Inferior parietal cortex (tissue), 1 donor: ENCODE results near the gene SAA4.
A peak's percentile ranks its signal among the peaks of the same experiment; 100 is the strongest.
"Not testable (repeated sequence)": the region's sequence is repeated elsewhere in the genome, so short reads cannot be mapped to it uniquely, and the experiment has no call there.

Experiments
- DNase-seq: peaks from one replicate; pipeline ENCODE4 v3.0.0-alpha.2; 2016; ENCODE audit errors: extremely low spot score

SAA4 gene

GRCh38 chr11:18246379-18247190, 10.0 kb upstream of the SAA4 start:
- DNase-seq, result not testable (repeated sequence)

- no peak for DNase-seq
These were observed 8.8 kb upstream of the SAA4 start for GRCh38 chr11:18245396-18245795.

- peak; percentile 34 for DNase-seq
These were observed 7.3 kb upstream of the SAA4 start for GRCh38 chr11:18243783-18244362.

GRCh38 chr11:18239655-18240054, 3.1 kb upstream of the SAA4 start:
- DNase-seq, result no peak

- DNase-seq, result no peak
These were observed 938 bp downstream of the SAA4 start for GRCh38 chr11:18235394-18236334.

- DNase-seq, result no peak
These were observed 2.7 kb downstream of the SAA4 start for GRCh38 chr11:18233912-18234311.

GRCh38 chr11:18230859-18231258, 5.7 kb downstream of the SAA4 start:
- DNase-seq, result no peak

GRCh38 chr11:18229501-18229900, 7.1 kb downstream of the SAA4 start:
- no peak for DNase-seq

- DNase-seq, result no peak
These were observed 10.7 kb downstream of the SAA4 start for GRCh38 chr11:18225913-18226312.

GRCh38 chr11:18223591-18224387, 12.8 kb downstream of the SAA4 start:
- no peak for DNase-seq

GRCh38 chr11:18222814-18223421, 13.7 kb downstream of the SAA4 start:
- DNase-seq, result no peak

GRCh38 chr11:18221274-18221876, 15.2 kb downstream of the SAA4 start:
- no peak for DNase-seq

GRCh38 chr11:18209058-18209457, 27.5 kb downstream of the SAA4 start:
- DNase-seq, result no peak

- DNase-seq, result no peak
These were observed 31.8 kb downstream of the SAA4 start for GRCh38 chr11:18204771-18205170.

- no peak for DNase-seq
These were observed 32.4 kb downstream of the SAA4 start for GRCh38 chr11:18204220-18204619.

- DNase-seq, result no peak
These were observed 32.9 kb downstream of the SAA4 start for GRCh38 chr11:18203723-18204122.

- not testable (repeated sequence) for DNase-seq
These were observed 38.9 kb downstream of the SAA4 start for GRCh38 chr11:18197738-18198137.

- no peak for DNase-seq
These were observed 40.1 kb downstream of the SAA4 start for GRCh38 chr11:18196532-18196931.

- no peak for DNase-seq
These were observed 43.6 kb downstream of the SAA4 start for GRCh38 chr11:18193010-18193409.

GRCh38 chr11:18191376-18191775, 45.2 kb downstream of the SAA4 start:
- DNase-seq, result no peak
